ENCODE measurements around the gene DMKN.

The DMKN gene

DNA sequence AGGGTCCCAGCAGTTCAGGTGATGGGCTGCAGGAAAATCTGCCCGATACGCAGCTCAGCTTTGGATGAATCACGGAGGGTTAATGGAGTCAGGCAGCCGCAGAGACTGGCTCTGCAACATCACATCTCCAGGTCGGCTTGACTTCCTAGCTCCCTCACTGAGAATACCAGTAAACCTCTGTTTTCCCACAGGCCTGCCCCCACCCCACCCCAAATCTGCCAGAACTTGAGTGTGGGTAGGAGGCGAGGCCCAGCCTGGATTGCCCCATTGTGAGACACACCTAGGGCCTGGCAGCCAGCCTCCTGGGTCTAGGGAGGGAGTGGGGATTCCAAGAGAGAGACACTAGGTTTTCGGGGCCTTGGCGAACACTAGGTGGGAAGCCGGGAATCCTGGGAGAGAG lies 19.5 kb downstream of the DMKN start:
- H3K9me3 ChIP-seq (ENCODE audit: severe bottlenecking): no peaks in the 10 kb centered on the region
- TF ChIP-seq, protein P1, sequence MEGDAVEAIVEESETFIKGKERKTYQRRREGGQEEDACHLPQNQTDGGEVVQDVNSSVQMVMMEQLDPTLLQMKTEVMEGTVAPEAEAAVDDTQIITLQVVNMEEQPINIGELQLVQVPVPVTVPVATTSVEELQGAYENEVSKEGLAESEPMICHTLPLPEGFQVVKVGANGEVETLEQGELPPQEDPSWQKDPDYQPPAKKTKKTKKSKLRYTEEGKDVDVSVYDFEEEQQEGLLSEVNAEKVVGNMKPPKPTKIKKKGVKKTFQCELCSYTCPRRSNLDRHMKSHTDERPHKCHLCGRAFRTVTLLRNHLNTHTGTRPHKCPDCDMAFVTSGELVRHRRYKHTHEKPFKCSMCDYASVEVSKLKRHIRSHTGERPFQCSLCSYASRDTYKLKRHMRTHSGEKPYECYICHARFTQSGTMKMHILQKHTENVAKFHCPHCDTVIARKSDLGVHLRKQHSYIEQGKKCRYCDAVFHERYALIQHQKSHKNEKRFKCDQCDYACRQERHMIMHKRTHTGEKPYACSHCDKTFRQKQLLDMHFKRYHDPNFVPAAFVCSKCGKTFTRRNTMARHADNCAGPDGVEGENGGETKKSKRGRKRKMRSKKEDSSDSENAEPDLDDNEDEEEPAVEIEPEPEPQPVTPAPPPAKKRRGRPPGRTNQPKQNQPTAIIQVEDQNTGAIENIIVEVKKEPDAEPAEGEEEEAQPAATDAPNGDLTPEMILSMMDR (IDR thresholded peaks at IDR 0.05; ENCODE audit: poor library complexity, severe bottlenecking): no peak
- H3K27me3 ChIP-seq (ENCODE audit: insufficient read depth, poor library complexity, severe bottlenecking): peaks cover 18% of the 10 kb centered on the region
- DNase-seq (ENCODE audit: low spot score) (no peak), ATAC-seq (ENCODE audit: low read depth) (no peak)
- H3K4me3 ChIP-seq (ENCODE audit: severe bottlenecking): no peak overlapping the region
- peaks cover 10% of the 10 kb centered on the region for H3K36me3 ChIP-seq (ENCODE audit: low read depth)
- no peak overlapping the region for H3K27ac ChIP-seq (ENCODE audit: poor library complexity, severe bottlenecking)
- no peaks in the 10 kb centered on the region for H3K4me1 ChIP-seq (ENCODE audit: insufficient read depth, poor library complexity, severe bottlenecking)

DNA sequence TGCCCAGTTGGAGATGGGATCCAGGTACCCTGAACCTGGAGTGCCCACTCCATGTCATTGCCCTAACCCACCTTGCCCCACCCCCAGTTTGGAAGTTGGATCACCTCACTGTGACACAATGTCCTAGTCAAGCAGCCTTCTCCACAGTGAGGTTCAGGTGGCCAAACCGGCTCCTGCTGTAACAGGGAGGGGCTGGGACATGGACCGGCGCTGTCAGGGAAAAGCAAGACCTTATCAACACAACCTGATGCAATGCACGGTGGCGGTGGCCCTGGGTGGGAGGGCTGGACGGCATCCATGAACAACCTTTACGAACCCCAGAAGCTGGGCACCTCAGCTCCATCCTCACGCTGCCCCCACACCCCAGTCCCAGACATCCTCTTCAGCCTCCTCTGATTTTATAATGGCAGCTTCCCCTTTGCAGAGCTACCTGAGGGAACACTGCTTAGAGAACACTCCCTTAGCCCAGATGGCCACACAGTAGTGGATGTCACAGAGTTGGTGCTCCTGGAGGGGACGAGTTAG lies 21.6 kb downstream of the DMKN start:
- Histone ChIP-seq H3K36me3 (ENCODE audit: low read depth) (no peaks in the 10 kb centered on the region), H3K27me3 (ENCODE audit: insufficient read depth, poor library complexity, severe bottlenecking) (peaks cover 20% of the 10 kb centered on the region), H3K4me1 (ENCODE audit: insufficient read depth, poor library complexity, severe bottlenecking) (no peaks in the 10 kb centered on the region), H3K4me3 (ENCODE audit: severe bottlenecking) (no peak overlapping the region), H3K9me3 (ENCODE audit: severe bottlenecking) (no peaks in the 10 kb centered on the region), H3K27ac (ENCODE audit: poor library complexity, severe bottlenecking) (no peak overlapping the region)
- no peak for DNase-seq (ENCODE audit: low spot score)
- no peak for ATAC-seq (ENCODE audit: low read depth)
- TF ChIP-seq, protein P1 (IDR thresholded peaks at IDR 0.05; ENCODE audit: poor library complexity, severe bottlenecking): no peak

DNA sequence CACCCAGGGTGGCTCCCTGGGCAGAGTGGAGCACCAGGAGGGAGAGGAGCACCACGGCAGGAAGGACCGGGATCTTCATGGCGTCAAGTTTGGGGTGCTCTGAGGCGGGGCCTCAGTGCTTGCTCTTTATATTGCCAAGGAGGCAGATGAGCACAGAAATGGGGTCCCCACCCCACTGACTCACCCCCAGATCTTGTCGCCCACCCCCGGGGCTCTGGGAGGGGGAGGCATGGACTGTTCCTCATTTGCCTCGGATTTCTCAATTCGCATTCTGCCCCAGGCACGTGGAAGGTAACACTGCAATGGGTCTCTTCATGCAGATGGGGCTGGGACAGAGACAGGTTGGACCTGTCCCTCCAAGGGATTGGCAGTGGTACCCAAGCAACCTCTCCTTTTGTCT lies 23.1 kb downstream of the DMKN start, which contains the start of gene KRTDAP:
Gene KRTDAP (minus strand): TSS at position 101 of the 400 bp plus-strand sequence. CDS start 22 bp downstream, at position 79.
- H3K9me3 ChIP-seq (ENCODE audit: severe bottlenecking): no peaks in the 10 kb centered on the region
- peaks cover 31% of the 10 kb centered on the region for H3K27me3 ChIP-seq (ENCODE audit: insufficient read depth, poor library complexity, severe bottlenecking)
- no peak within 1 kb of the TSS for H3K27ac ChIP-seq (ENCODE audit: poor library complexity, severe bottlenecking)
- no peak within 1 kb of the TSS for H3K4me3 ChIP-seq (ENCODE audit: severe bottlenecking)
- ATAC-seq (ENCODE audit: low read depth): no peak
- no peak for DNase-seq (ENCODE audit: low spot score)
- no peaks in the 10 kb centered on the region for H3K36me3 ChIP-seq (ENCODE audit: low read depth)
- TF ChIP-seq, protein P1 (IDR thresholded peaks at IDR 0.05; ENCODE audit: poor library complexity, severe bottlenecking): no peak
- no peaks in the 10 kb centered on the region for H3K4me1 ChIP-seq (ENCODE audit: insufficient read depth, poor library complexity, severe bottlenecking)

DNA sequence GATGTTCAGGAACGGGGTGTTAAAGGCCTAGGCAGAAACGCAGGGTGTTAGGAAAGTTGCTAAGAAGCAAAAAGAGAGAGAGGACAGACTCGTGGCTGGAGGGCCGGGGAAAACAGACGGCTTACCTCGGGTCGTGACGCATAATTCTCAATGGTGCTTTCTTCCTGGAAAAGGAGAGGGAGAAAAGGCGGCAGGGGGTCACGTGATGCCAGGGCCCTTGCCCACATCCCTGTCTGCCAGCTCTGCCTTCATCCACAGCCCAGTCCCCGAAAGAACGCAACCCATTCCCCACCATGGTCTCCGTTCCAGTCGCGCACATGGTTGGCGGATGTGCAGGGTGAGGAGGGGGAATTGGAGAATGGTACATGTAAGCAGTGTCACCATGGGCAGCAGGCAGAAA lies 24.8 kb downstream of the DMKN start:
- Histone ChIP-seq H3K4me3 (ENCODE audit: severe bottlenecking) (no peak overlapping the region), H3K27me3 (ENCODE audit: insufficient read depth, poor library complexity, severe bottlenecking) (peaks cover 31% of the 10 kb centered on the region)
- TF ChIP-seq, protein P1 (IDR thresholded peaks at IDR 0.05; ENCODE audit: poor library complexity, severe bottlenecking): no peak

DNA sequence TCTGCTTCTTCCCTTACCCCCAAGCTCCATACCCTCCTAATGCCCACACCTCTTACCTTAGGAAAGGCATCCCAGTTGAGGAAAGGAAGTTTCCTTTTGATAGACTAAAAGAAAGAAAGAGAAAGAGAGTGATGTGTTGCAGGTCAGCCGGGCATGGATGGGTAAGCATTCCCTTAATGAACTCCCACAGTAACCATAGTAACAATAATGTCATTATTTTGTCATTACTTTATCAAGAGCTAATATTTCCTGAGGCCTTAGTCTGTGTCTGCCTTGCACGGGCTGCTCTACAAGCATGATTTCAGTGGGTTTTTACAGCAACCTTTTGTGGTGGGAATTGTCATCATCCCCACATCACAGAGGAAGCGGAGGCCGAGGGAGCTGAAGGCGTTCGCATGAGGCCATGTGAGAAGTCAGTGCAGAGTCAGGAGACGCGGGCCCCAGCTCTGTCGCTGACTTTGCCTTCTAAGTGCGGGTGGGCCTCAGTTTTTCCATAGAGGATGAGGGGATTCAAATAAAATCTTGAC lies 25.7 kb downstream of the DMKN start:
- H3K4me1 ChIP-seq (ENCODE audit: insufficient read depth, poor library complexity, severe bottlenecking): no peaks in the 10 kb centered on the region

More for the DNA sequence above, 24.8 kb downstream of the DMKN start:
- ATAC-seq (ENCODE audit: low read depth) (no peak), DNase-seq (ENCODE audit: low spot score) (no peak)
- no peaks in the 10 kb centered on the region for H3K36me3 ChIP-seq (ENCODE audit: low read depth)
- no peaks in the 10 kb centered on the region for H3K4me1 ChIP-seq (ENCODE audit: insufficient read depth, poor library complexity, severe bottlenecking)
- no peaks in the 10 kb centered on the region for H3K9me3 ChIP-seq (ENCODE audit: severe bottlenecking)
- no peak overlapping the region for H3K27ac ChIP-seq (ENCODE audit: poor library complexity, severe bottlenecking)

More for the DNA sequence above, 25.7 kb downstream of the DMKN start:
- H3K27ac ChIP-seq (ENCODE audit: poor library complexity, severe bottlenecking): no peak overlapping the region
- no peak for ATAC-seq (ENCODE audit: low read depth)
- no peaks in the 10 kb centered on the region for H3K9me3 ChIP-seq (ENCODE audit: severe bottlenecking)
- peaks cover 26% of the 10 kb centered on the region for H3K27me3 ChIP-seq (ENCODE audit: insufficient read depth, poor library complexity, severe bottlenecking)
- TF ChIP-seq, protein P1 (IDR thresholded peaks at IDR 0.05; ENCODE audit: poor library complexity, severe bottlenecking): no peak
- H3K4me3 ChIP-seq (ENCODE audit: severe bottlenecking): no peak overlapping the region
- no peaks in the 10 kb centered on the region for H3K36me3 ChIP-seq (ENCODE audit: low read depth)
- DNase-seq (ENCODE audit: low spot score): no peak

Measured in RWPE2 (cell line).